HEK293 (cell line): ENCODE measurements around the gene CLCNKA.
"Not testable (repeated sequence)": the region's sequence is repeated elsewhere in the genome, so short reads cannot be mapped to it uniquely, and the experiment has no call there.

Experiments
- CTCF ChIA-PET: fragments of 350-600 bp; formaldehyde crosslinking; extraction: SDS; loops from one replicate; lab custom pipeline; 2021; ENCODE audit warnings: antibody characterized with exemption; lab: Yijun Ruan, JAX
- POLR2A ChIA-PET: fragments of 300-600 bp; formaldehyde crosslinking; extraction: SDS; loops from one replicate; lab custom pipeline; 2020; ENCODE audit warnings: antibody characterized with exemption, inconsistent platforms; lab: Yijun Ruan, JAX
- H3K27ac ChIP-seq: fragments of 200-500 bp; sonication (Bioruptor generic); 2 replicates; pipeline ENCODE4 v1.5.1; 2014; ENCODE audit warnings: low read depth, low read length, control low read depth, inconsistent platforms; ENCODE audit errors: extremely low read depth
- H3K36me3 ChIP-seq, 2 experiments: fragments of 200-500 bp in 1 of 2; sonication (Bioruptor generic) in 1 of 2; 1 replicate in 1 of 2; 2 replicates in 1 of 2; pipeline ENCODE4 v1.5.1; 2014 to 2017; ENCODE audit warnings: inconsistent platforms in 2 of 2, low read length in 2 of 2; ENCODE audit not compliant: control insufficient read depth in 2 of 2, insufficient read depth in 1 of 2
- H3K4me1 ChIP-seq: fragments of 200-500 bp; sonication (Bioruptor generic); 2 replicates; pipeline ENCODE4 v1.5.1; 2014; ENCODE audit warnings: mild to moderate bottlenecking, low read length, inconsistent platforms; ENCODE audit not compliant: control insufficient read depth, insufficient read depth
- H3K4me3 ChIP-seq: 2 replicates; pipeline ENCODE4 v1.5.1; 2011; ENCODE audit warnings: low read depth, mild to moderate bottlenecking, control low read depth, low read length, moderate library complexity
- H3K9me3 ChIP-seq: fragments of 200-500 bp; sonication (Bioruptor generic); 2 replicates; pipeline ENCODE4 v1.5.1; 2014; ENCODE audit warnings: low read depth, low read length, inconsistent platforms; ENCODE audit not compliant: control insufficient read depth, insufficient read depth
- GLI4 ChIP-seq: fragments of 450-650 bp; formaldehyde crosslinking; IDR thresholded peaks from 2 replicates; pipeline ENCODE4 v1.5.1; 2016; ENCODE audit warnings: missing biosample characterization, missing genetic modification characterization
- GLIS2 ChIP-seq: fragments of 450-650 bp; formaldehyde crosslinking; IDR thresholded peaks from 2 replicates; pipeline ENCODE4 v1.5.1; 2016; ENCODE audit warnings: missing biosample characterization, missing genetic modification characterization
- PATZ1 ChIP-seq: fragments of 450-650 bp; formaldehyde crosslinking; IDR thresholded peaks from 2 replicates; pipeline ENCODE4 v1.5.1; 2016; ENCODE audit warnings: missing biosample characterization, missing genetic modification characterization
- SP2 ChIP-seq: fragments of 450-650 bp; formaldehyde crosslinking; IDR thresholded peaks from 2 replicates; pipeline ENCODE4 v1.5.1; 2016; ENCODE audit warnings: missing biosample characterization, missing genetic modification characterization
- ZBTB21 ChIP-seq: fragments of 450-650 bp; formaldehyde crosslinking; IDR thresholded peaks from 2 replicates; pipeline ENCODE4 v1.5.1; 2017; ENCODE audit warnings: missing biosample characterization, missing genetic modification characterization
- ZIC2 ChIP-seq: fragments of 450-650 bp; formaldehyde crosslinking; IDR thresholded peaks from 2 replicates; pipeline ENCODE4 v1.5.1; 2016; ENCODE audit warnings: missing biosample characterization, missing genetic modification characterization
- ZNF10 ChIP-seq: fragments of 450-650 bp; formaldehyde crosslinking; IDR thresholded peaks from 2 replicates; pipeline ENCODE4 v1.5.1; 2017; ENCODE audit warnings: missing biosample characterization, missing genetic modification characterization
- ZNF146 ChIP-seq: fragments of 450-650 bp; formaldehyde crosslinking; IDR thresholded peaks from 2 replicates; pipeline ENCODE4 v1.5.1; 2016; ENCODE audit warnings: missing biosample characterization, missing genetic modification characterization
- ZNF302 ChIP-seq: fragments of 450-650 bp; formaldehyde crosslinking; IDR thresholded peaks from 2 replicates; pipeline ENCODE4 v1.5.1; 2016; ENCODE audit warnings: missing biosample characterization, missing genetic modification characterization, low read depth
- ZNF600 ChIP-seq: fragments of 450-650 bp; formaldehyde crosslinking; IDR thresholded peaks from 2 replicates; pipeline ENCODE4 v1.5.1; 2016; ENCODE audit warnings: missing biosample characterization, missing genetic modification characterization
- ZNF768 ChIP-seq: fragments of 450-650 bp; formaldehyde crosslinking; IDR thresholded peaks from 2 replicates; pipeline ENCODE4 v1.5.1; 2018; ENCODE audit warnings: missing biosample characterization, mild to moderate bottlenecking, missing genetic modification characterization
- ZSCAN30 ChIP-seq: fragments of 450-650 bp; IDR thresholded peaks from 2 replicates; pipeline ENCODE4 v1.5.1; 2018; ENCODE audit warnings: missing biosample characterization, mild to moderate bottlenecking, missing genetic modification characterization, moderate library complexity
- TF ChIP-seq, protein P1 (sequence below): fragments of 450-650 bp; IDR thresholded peaks from 2 replicates; pipeline ENCODE4 v1.5.1; 2018; ENCODE audit warnings: missing biosample characterization, mild to moderate bottlenecking, missing genetic modification characterization

The CLCNKA gene

GRCh38 chr1:16061266-16061665, 39.4 kb downstream of the CLCNKA start:
- Histone ChIP-seq H3K9me3 (no peaks in the 10 kb centered on the region), H3K4me3 (no peak overlapping the region), H3K27ac (no peak overlapping the region), H3K36me3 (no peaks in the 10 kb centered on the region), H3K4me1 (no peaks in the 10 kb centered on the region)
- no peak for TF ChIP-seq ZNF10 (tag by site-specific recombination)
- peak; percentile 25; the same call in 1 of the 2 replicates for TF ChIP-seq ZIC2 (tag by site-specific recombination)
- peak; percentile 18; the same call in 1 of the 2 replicates for TF ChIP-seq PATZ1 (tag by site-specific recombination)
- TF ChIP-seq GLIS2 (tag by site-specific recombination): peak; percentile 38; the same call in 1 of the 2 replicates
- ChIA-PET CTCF (interaction anchor here (0.6 kb wide), 1 partner anchor 21 kb away, joined by 3 read pairs; no protein-coding TSS in a partner anchor), POLR2A (no interaction called here)

GRCh38 chr1:16061989-16062686, 40.3 kb downstream of the CLCNKA start:
- POLR2A ChIA-PET, H3K4me3 ChIP-seq, H3K36me3 ChIP-seq, H3K4me1 ChIP-seq, H3K27ac ChIP-seq, H3K9me3 ChIP-seq: not testable (repeated sequence)
- CTCF ChIA-PET: interaction anchor here (0.7 kb wide), 1 partner anchor 1699 kb away, joined by 3 read pairs; no protein-coding TSS in a partner anchor

- H3K4me1 ChIP-seq, H3K9me3 ChIP-seq, H3K36me3 ChIP-seq, H3K4me3 ChIP-seq, H3K27ac ChIP-seq, POLR2A ChIA-PET: not testable (repeated sequence)
- CTCF ChIA-PET: interaction anchor here (0.6 kb wide), 1 partner anchor 19 kb away, joined by 3 read pairs; no protein-coding TSS in a partner anchor
Measured at GRCh38 chr1:16062687-16063075, 40.8 kb downstream of the CLCNKA start.

- CTCF ChIA-PET: interaction anchor here (0.6 to 1.1 kb wide), 2 partner anchors 19 to 54 kb away, joined by 3 to 4 read pairs; no protein-coding TSS in a partner anchor
- TF ChIP-seq GLI4 (tag by site-specific recombination) (no peak), ZBTB21 (no peak), ZNF768 (tag by site-specific recombination) (no peak), ZNF146 (tag by site-specific recombination) (no peak), SP2 (tag by site-specific recombination) (no peak), ZSCAN30 (tag by site-specific recombination) (no peak), ZNF600 (tag by site-specific recombination) (0 out of 2 replicates have a peak, but pooled peaks have one; percentile 33), ZNF302 (no peak)
- TF ChIP-seq, protein P1, sequence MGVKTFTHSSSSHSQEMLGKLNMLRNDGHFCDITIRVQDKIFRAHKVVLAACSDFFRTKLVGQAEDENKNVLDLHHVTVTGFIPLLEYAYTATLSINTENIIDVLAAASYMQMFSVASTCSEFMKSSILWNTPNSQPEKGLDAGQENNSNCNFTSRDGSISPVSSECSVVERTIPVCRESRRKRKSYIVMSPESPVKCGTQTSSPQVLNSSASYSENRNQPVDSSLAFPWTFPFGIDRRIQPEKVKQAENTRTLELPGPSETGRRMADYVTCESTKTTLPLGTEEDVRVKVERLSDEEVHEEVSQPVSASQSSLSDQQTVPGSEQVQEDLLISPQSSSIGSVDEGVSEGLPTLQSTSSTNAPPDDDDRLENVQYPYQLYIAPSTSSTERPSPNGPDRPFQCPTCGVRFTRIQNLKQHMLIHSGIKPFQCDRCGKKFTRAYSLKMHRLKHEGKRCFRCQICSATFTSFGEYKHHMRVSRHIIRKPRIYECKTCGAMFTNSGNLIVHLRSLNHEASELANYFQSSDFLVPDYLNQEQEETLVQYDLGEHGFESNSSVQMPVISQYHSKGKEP (tag by site-specific recombination): no peak
- TF ChIP-seq, all 188 proteins: peak for 1
- no peaks in the 10 kb centered on the region for H3K4me1 ChIP-seq
- no peaks in the 10 kb centered on the region for H3K9me3 ChIP-seq
- H3K27ac ChIP-seq: no peak overlapping the region
- POLR2A ChIA-PET: no interaction called here
- H3K36me3 ChIP-seq: no peaks in the 10 kb centered on the region
- no peak overlapping the region for H3K4me3 ChIP-seq
Measured at GRCh38 chr1:16063226-16063829, 41.5 kb downstream of the CLCNKA start.
